Nephron progenitor cell (in vitro differentiated cells): ENCODE data around the gene NOTCH4.

ENCODE experiments used
- DNase-seq: peaks from one replicate; pipeline ENCODE4 v3.0.0; 2021
- H3K27ac Mint-ChIP-seq: 2 replicates; pipeline ENCODE4 v1.8.0; 2021; ENCODE audit warnings: mild to moderate bottlenecking, moderate library complexity, mixed read lengths
- H3K27me3 Mint-ChIP-seq: 2 replicates; pipeline ENCODE4 v1.8.0; 2021; ENCODE audit warnings: mild to moderate bottlenecking, low read depth, mixed read lengths; ENCODE audit not compliant: poor library complexity
- H3K36me3 Mint-ChIP-seq: 2 replicates; pipeline ENCODE4 v1.8.0; 2021; ENCODE audit warnings: low read depth, mixed read lengths
- H3K4me1 Mint-ChIP-seq: 2 replicates; pipeline ENCODE4 v1.8.0; 2021; ENCODE audit warnings: mixed read lengths
- H3K4me3 Mint-ChIP-seq: 2 replicates; pipeline ENCODE4 v1.8.0; 2021; ENCODE audit warnings: mild to moderate bottlenecking, moderate library complexity, mixed read lengths
- H3K9me3 Mint-ChIP-seq: 2 replicates; pipeline ENCODE4 v1.8.0; 2021; ENCODE audit warnings: mild to moderate bottlenecking, moderate library complexity, mixed read lengths
- CTCF ChIP-seq: fragments of 200-600 bp; sonication (generic); IDR thresholded peaks from 2 replicates; pipeline ENCODE4 v1.5.0; 2021; ENCODE audit warnings: antibody characterized with exemption

Gene NOTCH4

GRCh38 chr6:32240686-32241085 is 16.8 kb upstream of the NOTCH4 start:
- Mint-ChIP-seq H3K9me3 (no peaks in the 10 kb centered on the region), H3K4me1 (peaks cover 16% of the 10 kb centered on the region), H3K4me3 (no peak overlapping the region), H3K27me3 (peaks cover 17% of the 10 kb centered on the region), H3K27ac (no peak overlapping the region), H3K36me3 (no peaks in the 10 kb centered on the region)
- no peak for TF ChIP-seq CTCF
- no peak for DNase-seq

- Mint-ChIP-seq H3K4me3 (no peak overlapping the region), H3K9me3 (no peaks in the 10 kb centered on the region), H3K27ac (no peak overlapping the region), H3K27me3 (peaks cover 22% of the 10 kb centered on the region), H3K4me1 (peaks cover 5% of the 10 kb centered on the region), H3K36me3 (no peaks in the 10 kb centered on the region)
- no peak for TF ChIP-seq CTCF
- DNase-seq = no peak
Observed at GRCh38 chr6:32239462-32239861, 15.6 kb upstream of the NOTCH4 start.

- Mint-ChIP-seq H3K27me3 (peaks cover 16% of the 10 kb centered on the region), H3K36me3 (no peaks in the 10 kb centered on the region), H3K27ac (no peak overlapping the region), H3K4me1 (no peaks in the 10 kb centered on the region), H3K9me3 (peaks cover 3% of the 10 kb centered on the region), H3K4me3 (no peak overlapping the region)
- no peak for DNase-seq
- no peak for TF ChIP-seq CTCF
Observed at GRCh38 chr6:32234934-32235333, 11.1 kb upstream of the NOTCH4 start.

GRCh38 chr6:32226434-32226833 is 2.6 kb upstream of the NOTCH4 start:
- no peak overlapping the region for H3K4me3 Mint-ChIP-seq
- no peaks in the 10 kb centered on the region for H3K36me3 Mint-ChIP-seq
- H3K27ac Mint-ChIP-seq = no peak overlapping the region
- no peaks in the 10 kb centered on the region for H3K9me3 Mint-ChIP-seq
- TF ChIP-seq CTCF = no peak
- no peak for DNase-seq
- peaks cover 18% of the 10 kb centered on the region for H3K27me3 Mint-ChIP-seq
- peaks cover 7% of the 10 kb centered on the region for H3K4me1 Mint-ChIP-seq

GRCh38 chr6:32224696-32225095 is 829 bp upstream of the NOTCH4 start:
- peaks cover 20% of the 10 kb centered on the region for H3K27me3 Mint-ChIP-seq
- no peak for TF ChIP-seq CTCF
- no peaks in the 10 kb centered on the region for H3K36me3 Mint-ChIP-seq
- no peak for DNase-seq
- H3K4me3 Mint-ChIP-seq = no peak overlapping the region
- H3K27ac Mint-ChIP-seq = no peak overlapping the region
- H3K4me1 Mint-ChIP-seq = peaks cover 7% of the 10 kb centered on the region
- no peaks in the 10 kb centered on the region for H3K9me3 Mint-ChIP-seq

GRCh38 chr6:32222333-32223230 is 1.3 kb downstream of the NOTCH4 start:
- Mint-ChIP-seq H3K9me3 (no peaks in the 10 kb centered on the region), H3K36me3 (no peaks in the 10 kb centered on the region), H3K27ac (no peak overlapping the region), H3K4me1 (peaks cover 7% of the 10 kb centered on the region), H3K27me3 (peaks cover 20% of the 10 kb centered on the region), H3K4me3 (no peak overlapping the region)
- no peak for TF ChIP-seq CTCF
- no peak for DNase-seq
